ENCODE data around the gene OBSL1. TPM values are rescaled to one million over a fixed set of nuclear protein-coding genes. Genes with fewer than 3 reads are reported as not detected.

Gene OBSL1
- total and polyA plus RNA-seq, 2 donors (not counting 3 experiments of a cell fraction or from before 2014, with no cell fraction given), result 16.7 to 20.7 TPM

DNA sequence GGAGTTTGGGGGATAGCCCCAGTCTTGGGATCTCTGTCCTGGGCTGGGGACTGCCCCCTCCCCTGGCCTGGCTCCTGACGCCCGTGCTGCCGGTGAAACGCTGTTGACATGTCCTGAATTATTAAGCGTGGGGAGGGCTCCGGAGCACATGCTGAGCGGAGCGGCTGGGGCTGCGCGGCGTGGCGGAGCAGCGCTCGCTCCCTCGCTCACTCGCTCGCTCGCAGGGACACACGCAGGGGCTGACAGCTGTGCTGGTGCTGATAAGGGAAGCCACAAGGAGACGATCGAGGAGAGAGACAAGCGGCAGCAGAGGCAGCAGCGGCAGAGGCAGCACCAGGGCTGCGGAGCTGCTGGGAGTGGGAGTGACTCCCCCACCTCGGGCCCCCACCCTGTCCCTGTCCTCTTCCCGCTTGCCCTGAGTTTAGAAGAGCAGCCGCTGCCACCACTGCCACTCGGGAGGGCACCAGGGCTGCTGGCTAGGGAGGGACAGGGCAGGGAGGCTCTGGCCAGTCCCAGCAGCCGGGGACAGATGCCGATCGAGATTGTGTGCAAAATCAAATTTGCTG is 57.1 kb downstream of the OBSL1 start, which contains the start of gene ASIC4:
Gene ASIC4 (plus strand): TSS at position 287 of the 566 bp plus-strand sequence. CDS start 243 bp downstream, at position 530.
- CTCF ChIA-PET, result interaction anchor here (1.2 to 6.6 kb wide), 3 partner anchors 8 to 19 kb away, joined by 3 to 39 read pairs (median 8); a partner anchor contains a TSS
- H3K27me3 ChIP-seq (ENCODE audit: control insufficient read depth in 2 of 2, insufficient read depth in 2 of 2, low read length in 2 of 2), result peaks cover 60 to 67% of the 10 kb centered on the region in 2 experiments

More for the DNA sequence above, 57.1 kb downstream of the OBSL1 start, which contains the start of gene ASIC4:
- BruUV-seq (replicated peaks), result no TSS peak
- TF ChIP-seq POLR2AphosphoS5 (IDR thresholded peaks at IDR 0.05; ENCODE audit: insufficient read depth, low read depth, low read length) (no peak), FOS (IDR thresholded peaks at IDR 0.05; ENCODE audit: borderline replicate concordance, insufficient read depth, low read length) (no peak), GATA2 (IDR thresholded peaks at IDR 0.05; ENCODE audit: insufficient read depth, insufficient read length, low read depth, low read length) (no peak), EZH2 (IDR thresholded peaks at IDR 0.05; ENCODE audit: borderline replicate concordance, low read depth, low read length, severe bottlenecking) (peak; percentile 59), MYC (IDR thresholded peaks at IDR 0.05; ENCODE audit: low read depth, low read length) (no peak)
- TF ChIP-seq, protein P1, sequence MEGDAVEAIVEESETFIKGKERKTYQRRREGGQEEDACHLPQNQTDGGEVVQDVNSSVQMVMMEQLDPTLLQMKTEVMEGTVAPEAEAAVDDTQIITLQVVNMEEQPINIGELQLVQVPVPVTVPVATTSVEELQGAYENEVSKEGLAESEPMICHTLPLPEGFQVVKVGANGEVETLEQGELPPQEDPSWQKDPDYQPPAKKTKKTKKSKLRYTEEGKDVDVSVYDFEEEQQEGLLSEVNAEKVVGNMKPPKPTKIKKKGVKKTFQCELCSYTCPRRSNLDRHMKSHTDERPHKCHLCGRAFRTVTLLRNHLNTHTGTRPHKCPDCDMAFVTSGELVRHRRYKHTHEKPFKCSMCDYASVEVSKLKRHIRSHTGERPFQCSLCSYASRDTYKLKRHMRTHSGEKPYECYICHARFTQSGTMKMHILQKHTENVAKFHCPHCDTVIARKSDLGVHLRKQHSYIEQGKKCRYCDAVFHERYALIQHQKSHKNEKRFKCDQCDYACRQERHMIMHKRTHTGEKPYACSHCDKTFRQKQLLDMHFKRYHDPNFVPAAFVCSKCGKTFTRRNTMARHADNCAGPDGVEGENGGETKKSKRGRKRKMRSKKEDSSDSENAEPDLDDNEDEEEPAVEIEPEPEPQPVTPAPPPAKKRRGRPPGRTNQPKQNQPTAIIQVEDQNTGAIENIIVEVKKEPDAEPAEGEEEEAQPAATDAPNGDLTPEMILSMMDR (IDR thresholded peaks at IDR 0.05; ENCODE audit: extremely low read depth in 1 of 2, insufficient read depth in 1 of 2, low read depth in 1 of 2, low read length in 2 of 2), result no peak
- no peaks in the 10 kb centered on the region for H3K9me3 ChIP-seq (replicated peaks; ENCODE audit: control insufficient read depth, insufficient read depth, low read length)
- no peaks in the 10 kb centered on the region for H3K9me1 ChIP-seq (replicated peaks; ENCODE audit: control insufficient read depth, extremely low read depth, insufficient read depth, low read length)
- H3K79me2 ChIP-seq (ENCODE audit: control insufficient read depth, insufficient read depth, low read length), result no peaks in the 10 kb centered on the region
- no peak within 1 kb of the TSS for H3K4me2 ChIP-seq (ENCODE audit: insufficient read depth, low read length)
- no peak within 1 kb of the TSS for H2AFZ ChIP-seq (ENCODE audit: low read depth, low read length)
- no peaks in the 10 kb centered on the region for H3K36me3 ChIP-seq (ENCODE audit: control insufficient read depth in 2 of 2, extremely low read depth in 1 of 2, insufficient read depth in 2 of 2, low read length in 2 of 2)
- H3K4me3 ChIP-seq (replicated peaks in 1 of 3; ENCODE audit: insufficient read depth in 1 of 3, low read depth in 1 of 3, low read length in 3 of 3), result no peak within 1 kb of the TSS
- intact Hi-C loops (cut with micrococcal nuclease), result no loop called here
- H4K20me1 ChIP-seq (replicated peaks; ENCODE audit: control insufficient read depth, extremely low read depth, insufficient read depth, low read length), result no peaks in the 10 kb centered on the region
- no peaks in the 10 kb centered on the region for H3K4me1 ChIP-seq (ENCODE audit: control insufficient read depth, extremely low read depth, insufficient read depth, low read length)
- no peak within 1 kb of the TSS for H3K27ac ChIP-seq (ENCODE audit: insufficient read depth, low read depth, low read length)
- DNase-seq (ENCODE audit: low read depth, low spot score) (no peak), FAIRE-seq (no peak)
- H3K9ac ChIP-seq (replicated peaks; ENCODE audit: extremely low read depth, insufficient read depth, low read length), result no peak within 1 kb of the TSS
- dilution Hi-C loops (cut with MboI; ENCODE audit: extremely low pct_ligation_motif_present, low sequenced_read_pairs), result no loop called here
- POLR2A ChIA-PET, result no interaction called here

All from endothelial cell of umbilical vein (primary cell).